DND-41 (cell line): ENCODE measurements around the gene MOV10L1.

ENCODE experiments used
- ATAC-seq: fragments of 200-7000 bp; cut with Tn5 transposase; 3 replicates; pipeline ENCODE4 v1.9.1; 2021; ENCODE audit warnings: low read depth; ENCODE audit not compliant: insufficient read depth
- DNase-seq: peaks from one replicate; pipeline ENCODE4 v3.0.0-alpha.2; 2020
- H2AFZ ChIP-seq: 2 replicates; pipeline ENCODE4 v1.6.0; 2012; ENCODE audit warnings: low read depth, low read length
- H3K27ac ChIP-seq: 2 replicates; pipeline ENCODE4 v1.5.1; 2012; ENCODE audit warnings: low read length, inconsistent platforms
- H3K27me3 ChIP-seq: fragments of 200-600 bp; sonication (generic); 2 replicates; pipeline ENCODE4 v1.6.0; 2012; ENCODE audit warnings: low read length, mild to moderate bottlenecking, inconsistent platforms; ENCODE audit not compliant: insufficient read depth, poor library complexity
- H3K36me3 ChIP-seq: 2 replicates; pipeline ENCODE4 v1.5.1; 2012; ENCODE audit warnings: low read length, inconsistent platforms; ENCODE audit not compliant: insufficient read depth
- H3K4me1 ChIP-seq: 2 replicates; pipeline ENCODE4 v1.5.1; 2012; ENCODE audit warnings: mild to moderate bottlenecking, low read length; ENCODE audit not compliant: insufficient read depth
- H3K4me2 ChIP-seq: 2 replicates; pipeline ENCODE4 v1.6.0; 2012; ENCODE audit warnings: mild to moderate bottlenecking, moderate library complexity, low read length, inconsistent platforms; ENCODE audit not compliant: insufficient read depth
- H3K4me3 ChIP-seq, 2 experiments: fragments of 200-600 bp in 1 of 2; shearing (Covaris generic) in 1 of 2; 2 replicates each; pipeline ENCODE4 v1.5.1; 2012 to 2016; ENCODE audit warnings: inconsistent platforms in 2 of 2, low read length in 2 of 2, mild to moderate bottlenecking in 2 of 2, low read depth in 1 of 2, moderate library complexity in 1 of 2
- H3K79me2 ChIP-seq: 2 replicates; pipeline ENCODE4 v1.6.0; 2012; ENCODE audit warnings: low read length, inconsistent platforms; ENCODE audit not compliant: insufficient read depth
- H3K9ac ChIP-seq: 2 replicates; pipeline ENCODE4 v1.6.0; 2012; ENCODE audit warnings: low read depth, mild to moderate bottlenecking, inconsistent platforms, low read length, moderate library complexity
- H3K9me3 ChIP-seq: 2 replicates; pipeline ENCODE4 v1.5.1; 2012; ENCODE audit warnings: low read length, moderate library complexity, mild to moderate bottlenecking, inconsistent platforms; ENCODE audit not compliant: insufficient read depth, severe bottlenecking
- H4K20me1 ChIP-seq: 2 replicates; pipeline ENCODE4 v1.6.0; 2012; ENCODE audit warnings: low read length; ENCODE audit not compliant: insufficient read depth
- EZH2 ChIP-seq: IDR thresholded peaks from 3 replicates; pipeline ENCODE4 v1.6.1; 2012; ENCODE audit warnings: borderline replicate concordance, low read depth, mild to moderate bottlenecking, moderate library complexity, low read length, inconsistent platforms; ENCODE audit not compliant: severe bottlenecking
- TF ChIP-seq, protein P1 (sequence below): IDR thresholded peaks from 2 replicates; pipeline ENCODE4 v1.5.1; 2012; ENCODE audit warnings: borderline replicate concordance, low read length, moderate library complexity, mild to moderate bottlenecking; ENCODE audit not compliant: poor library complexity, severe bottlenecking; ENCODE audit errors: extremely low read depth

MOV10L1 gene

GRCh38 chr22:50157709-50158375 is 68.0 kb downstream of the MOV10L1 start:
- Histone ChIP-seq H3K27me3 (peaks cover 9% of the 10 kb centered on the region), H3K9me3 (no peaks in the 10 kb centered on the region), H3K4me1 (no peaks in the 10 kb centered on the region), H3K4me2 (no peak overlapping the region), H3K4me3 (no peak overlapping the region), H3K36me3 (no peaks in the 10 kb centered on the region), H4K20me1 (0 out of 2 replicates have a peak, but pooled peaks cover 3% of the 10 kb centered on the region), H3K79me2 (no peaks in the 10 kb centered on the region), H2AFZ (no peak overlapping the region), H3K27ac (no peak overlapping the region), H3K9ac (no peak overlapping the region)
- TF ChIP-seq, protein P1, sequence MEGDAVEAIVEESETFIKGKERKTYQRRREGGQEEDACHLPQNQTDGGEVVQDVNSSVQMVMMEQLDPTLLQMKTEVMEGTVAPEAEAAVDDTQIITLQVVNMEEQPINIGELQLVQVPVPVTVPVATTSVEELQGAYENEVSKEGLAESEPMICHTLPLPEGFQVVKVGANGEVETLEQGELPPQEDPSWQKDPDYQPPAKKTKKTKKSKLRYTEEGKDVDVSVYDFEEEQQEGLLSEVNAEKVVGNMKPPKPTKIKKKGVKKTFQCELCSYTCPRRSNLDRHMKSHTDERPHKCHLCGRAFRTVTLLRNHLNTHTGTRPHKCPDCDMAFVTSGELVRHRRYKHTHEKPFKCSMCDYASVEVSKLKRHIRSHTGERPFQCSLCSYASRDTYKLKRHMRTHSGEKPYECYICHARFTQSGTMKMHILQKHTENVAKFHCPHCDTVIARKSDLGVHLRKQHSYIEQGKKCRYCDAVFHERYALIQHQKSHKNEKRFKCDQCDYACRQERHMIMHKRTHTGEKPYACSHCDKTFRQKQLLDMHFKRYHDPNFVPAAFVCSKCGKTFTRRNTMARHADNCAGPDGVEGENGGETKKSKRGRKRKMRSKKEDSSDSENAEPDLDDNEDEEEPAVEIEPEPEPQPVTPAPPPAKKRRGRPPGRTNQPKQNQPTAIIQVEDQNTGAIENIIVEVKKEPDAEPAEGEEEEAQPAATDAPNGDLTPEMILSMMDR = no peak
- TF ChIP-seq EZH2 = no peak
- DNase-seq (no peak), ATAC-seq (no peak)

- no peak overlapping the region for H3K4me2 ChIP-seq
- ATAC-seq (no peak), DNase-seq (no peak)
- no peaks in the 10 kb centered on the region for H3K9me3 ChIP-seq
- H3K36me3 ChIP-seq = no peaks in the 10 kb centered on the region
- TF ChIP-seq, protein P1 = no peak
- no peak for TF ChIP-seq EZH2
- no peak overlapping the region for H3K4me3 ChIP-seq
- H2AFZ ChIP-seq = no peak overlapping the region
- H3K79me2 ChIP-seq = no peaks in the 10 kb centered on the region
- peaks cover 9% of the 10 kb centered on the region for H3K27me3 ChIP-seq
- H3K9ac ChIP-seq = no peak overlapping the region
- no peaks in the 10 kb centered on the region for H3K4me1 ChIP-seq
- H3K27ac ChIP-seq = no peak overlapping the region
- H4K20me1 ChIP-seq = 0 out of 2 replicates have a peak, but pooled peaks cover 3% of the 10 kb centered on the region
These were observed 71.1 kb downstream of the MOV10L1 start for GRCh38 chr22:50160947-50161346.

DNA sequence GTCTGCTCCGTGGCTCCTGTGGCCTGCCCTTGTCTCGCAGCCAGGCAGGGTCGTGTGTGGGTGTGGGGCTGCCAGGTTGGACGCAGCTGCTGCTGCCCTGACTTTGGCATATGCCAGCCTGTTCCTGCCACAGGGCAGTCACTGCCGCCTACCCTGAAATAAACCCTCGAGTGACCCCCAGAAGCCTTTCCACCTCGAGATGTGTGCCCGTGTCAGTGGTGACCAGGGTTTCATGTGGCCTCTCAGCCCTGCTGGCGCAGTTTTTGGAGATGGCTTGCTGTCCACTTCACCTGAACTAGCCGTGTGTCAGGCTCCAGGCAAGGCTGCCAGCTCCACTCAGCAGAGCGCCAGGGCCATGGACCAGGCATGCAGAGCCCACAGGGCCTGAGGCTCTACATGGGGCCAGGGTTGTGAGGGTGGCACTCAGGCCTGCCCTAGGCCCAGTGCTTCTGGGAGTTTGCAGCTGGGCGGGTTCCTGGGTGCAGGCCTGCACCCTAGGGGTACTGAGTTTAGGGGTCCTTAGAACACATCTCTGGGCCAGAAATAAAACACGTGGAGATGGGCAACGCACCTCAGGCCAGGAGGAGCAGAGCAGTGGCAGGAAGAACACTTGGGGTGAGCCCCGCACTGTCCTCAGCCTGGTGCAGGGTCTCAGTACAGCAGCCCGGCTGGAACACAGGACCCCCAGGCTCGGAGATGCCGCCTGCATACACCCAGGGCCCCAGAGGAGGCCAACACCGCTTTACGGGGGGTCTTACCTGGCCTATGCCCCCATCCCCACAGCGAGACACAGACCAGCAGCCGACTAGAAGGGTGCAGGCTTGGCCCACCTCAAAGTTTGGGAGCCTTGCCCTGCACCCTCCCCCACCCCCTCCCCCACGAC is 71.9 kb downstream of the MOV10L1 start:
- Histone ChIP-seq H4K20me1 (0 out of 2 replicates have a peak, but pooled peaks cover 3% of the 10 kb centered on the region), H3K4me2 (no peak overlapping the region), H3K9ac (no peak overlapping the region), H3K27me3 (peaks cover 9% of the 10 kb centered on the region), H3K79me2 (no peaks in the 10 kb centered on the region), H3K4me3 (no peak overlapping the region), H3K4me1 (no peaks in the 10 kb centered on the region), H3K9me3 (no peaks in the 10 kb centered on the region), H3K36me3 (no peaks in the 10 kb centered on the region), H3K27ac (no peak overlapping the region), H2AFZ (no peak overlapping the region)
- no peak for TF ChIP-seq EZH2
- TF ChIP-seq, protein P1 = no peak
- no peak for DNase-seq
- ATAC-seq = no peak
